Hepatocyte (in vitro differentiated cells): ENCODE data around the gene RNASE4. TPM values are rescaled to one million over a fixed set of nuclear protein-coding genes. Genes with fewer than 3 reads are reported as not detected.

Experiments used
- DNase-seq: peaks from one replicate; pipeline ENCODE4 v3.0.0-alpha.2; 2016; ENCODE audit warnings: low spot score
- H2AFZ ChIP-seq: fragments of 200-600 bp; sonication (generic); 2 replicates; pipeline ENCODE4 v1.6.0; 2016; ENCODE audit warnings: antibody characterized with exemption, mild to moderate bottlenecking
- H3K27ac ChIP-seq: fragments of 200-600 bp; sonication (generic); 2 replicates; pipeline ENCODE4 v1.5.1; 2016; ENCODE audit warnings: mild to moderate bottlenecking
- H3K27me3 ChIP-seq: fragments of 200-600 bp; sonication (generic); 2 replicates; pipeline ENCODE4 v1.6.1; 2016
- H3K36me3 ChIP-seq: fragments of 200-600 bp; sonication (generic); replicated peaks from 2 replicates; pipeline ENCODE4 v1.5.1; 2016; ENCODE audit warnings: low read depth; ENCODE audit not compliant: insufficient read depth
- H3K4me1 ChIP-seq: fragments of 200-600 bp; sonication (generic); 2 replicates; pipeline ENCODE4 v1.5.1; 2016; ENCODE audit warnings: mild to moderate bottlenecking, moderate library complexity; ENCODE audit not compliant: insufficient read depth
- H3K4me2 ChIP-seq: fragments of 200-600 bp; sonication (generic); 2 replicates; pipeline ENCODE4 v1.6.0; 2016
- H3K4me3 ChIP-seq: fragments of 200-600 bp; sonication (generic); 2 replicates; pipeline ENCODE4 v1.5.1; 2016; ENCODE audit warnings: mild to moderate bottlenecking
- H3K79me2 ChIP-seq: fragments of 200-600 bp; sonication (generic); 2 replicates; pipeline ENCODE4 v1.6.0; 2017; ENCODE audit warnings: mild to moderate bottlenecking
- H3K9me2 ChIP-seq: fragments of 200-600 bp; sonication (generic); replicated peaks from 2 replicates; pipeline ENCODE4 v1.6.0; 2017; ENCODE audit warnings: mild to moderate bottlenecking; ENCODE audit not compliant: insufficient read depth
- H3K9me3 ChIP-seq: fragments of 200-600 bp; sonication (generic); 2 replicates; pipeline ENCODE4 v1.5.1; 2016; ENCODE audit warnings: low read depth, mild to moderate bottlenecking
- H4K20me1 ChIP-seq: fragments of 200-600 bp; sonication (generic); 2 replicates; pipeline ENCODE4 v1.6.0; 2016; ENCODE audit warnings: mild to moderate bottlenecking; ENCODE audit not compliant: insufficient read depth, poor library complexity, severe bottlenecking
- CTCF ChIP-seq: fragments of 200-600 bp; sonication (generic); IDR thresholded peaks from 2 replicates; pipeline ENCODE4 v1.5.1; 2016; ENCODE audit warnings: antibody characterized with exemption, mild to moderate bottlenecking; ENCODE audit not compliant: poor library complexity
- EZH2 ChIP-seq: fragments of 200-600 bp; sonication (generic); IDR thresholded peaks from 2 replicates; pipeline ENCODE4 v1.6.1; 2016; ENCODE audit warnings: antibody characterized with exemption, mild to moderate bottlenecking, borderline replicate concordance
- EZH2phosphoT487 ChIP-seq: fragments of 200-600 bp; sonication (generic); IDR thresholded peaks from one replicate; pipeline ENCODE4 v1.6.1; 2018; ENCODE audit warnings: antibody characterized with exemption, mild to moderate bottlenecking, low read depth, moderate library complexity; ENCODE audit not compliant: unreplicated experiment, severe bottlenecking
- whole genome bisulfite sequencing: methylation state at CpG from one replicate; pipeline ENCODE4 v1.1.6; 2016; ENCODE audit warnings: low lambda C conversion rate; ENCODE audit errors: missing lambda C conversion rate; 5-methylcytosine and 5-hydroxymethylcytosine counted together
- polyA plus RNA-seq: library from polyadenylated mRNA; unstranded; fragments of >200 nt; fragmentation: Nextera tagmentation; extraction: Ambion mirVana; gene quantifications from 2 replicates; pipeline ENCODE4 v1.2.1, GENCODE V29; 2016
- total RNA-seq: library from RNA; depleted of rRNA; stranded (reverse); fragments of >200 nt; gene quantifications from 2 replicates; pipeline ENCODE4 v1.2.3, GENCODE V29; 2014

Gene RNASE4
- total and polyA plus RNA-seq, 2 experiments from 2014 or later: 44.5 to 96.2 TPM

GRCh38 chr14:20687362-20688166 is 3.2 kb downstream of the RNASE4 start:
- H2AFZ ChIP-seq: no peak overlapping the region
- peaks cover 24% of the 10 kb centered on the region for H3K4me1 ChIP-seq
- no peaks in the 10 kb centered on the region for H3K9me3 ChIP-seq
- no peaks in the 10 kb centered on the region for H4K20me1 ChIP-seq
- WGBS: 57% methylated on average over 5 of the region's 5 CpGs
- H3K4me2 ChIP-seq: peak overlapping the region; percentile 87
- H3K27ac ChIP-seq: peak overlapping the region; percentile 99
- no peaks in the 10 kb centered on the region for H3K9me2 ChIP-seq
- peak overlapping the region; percentile 12 for H3K4me3 ChIP-seq
- no peaks in the 10 kb centered on the region for H3K27me3 ChIP-seq
- TF ChIP-seq EZH2 (no peak), EZH2phosphoT487 (no peak), CTCF (no peak)
- peak; percentile 65 for DNase-seq
- peaks cover 35% of the 10 kb centered on the region for H3K79me2 ChIP-seq
- H3K36me3 ChIP-seq: no peaks in the 10 kb centered on the region

- DNase-seq: no peak
- H3K9me2 ChIP-seq: no peaks in the 10 kb centered on the region
- peaks cover 24% of the 10 kb centered on the region for H3K4me1 ChIP-seq
- H3K4me2 ChIP-seq: peak within 1 kb of the TSS; percentile 87
- no peaks in the 10 kb centered on the region for H3K9me3 ChIP-seq
- 66% methylated on average over 7 of the region's 7 CpGs for WGBS
- H3K79me2 ChIP-seq: peaks cover 40% of the 10 kb centered on the region
- no peak within 1 kb of the TSS for H2AFZ ChIP-seq
- peak within 1 kb of the TSS; percentile 99 for H3K27ac ChIP-seq
- H4K20me1 ChIP-seq: no peaks in the 10 kb centered on the region
- no peak within 1 kb of the TSS for H3K4me3 ChIP-seq
- H3K36me3 ChIP-seq: no peaks in the 10 kb centered on the region
- no peak for TF ChIP-seq EZH2
- no peak for TF ChIP-seq CTCF
- no peak for TF ChIP-seq EZH2phosphoT487
- no peaks in the 10 kb centered on the region for H3K27me3 ChIP-seq
Observed at GRCh38 chr14:20688167-20688839, 3.9 kb downstream of the RNASE4 start, which contains the start of gene ANG. Gene ANG, plus strand, starts transcription at chr14:20688764. Its CDS starts 4,801 bp downstream, at chr14:20693565.

GRCh38 chr14:20690848-20691640 is 6.7 kb downstream of the RNASE4 start:
- no peaks in the 10 kb centered on the region for H3K9me3 ChIP-seq
- no peak overlapping the region for H3K27ac ChIP-seq
- no peaks in the 10 kb centered on the region for H3K36me3 ChIP-seq
- WGBS: 43% methylated on average over 9 of the region's 9 CpGs
- H3K79me2 ChIP-seq: peaks cover 46% of the 10 kb centered on the region
- TF ChIP-seq CTCF: peak; percentile 85
- TF ChIP-seq EZH2: no peak
- no peak for TF ChIP-seq EZH2phosphoT487
- H2AFZ ChIP-seq: no peak overlapping the region
- peaks cover 24% of the 10 kb centered on the region for H3K4me1 ChIP-seq
- H4K20me1 ChIP-seq: no peaks in the 10 kb centered on the region
- no peaks in the 10 kb centered on the region for H3K9me2 ChIP-seq
- H3K27me3 ChIP-seq: no peaks in the 10 kb centered on the region
- no peak overlapping the region for H3K4me3 ChIP-seq
- DNase-seq: peak; percentile 82
- peak overlapping the region; percentile 38 for H3K4me2 ChIP-seq
